GM23338 (cell line): ENCODE results near the gene NAE1.

Experiments
- CTCF ChIP-seq, 2 experiments: fragments of 200-600 bp in 1 of 2; sonication (generic) in 1 of 2; conservative IDR thresholded peaks; 2 replicates each; pipeline versions ENCODE4 v1.5.1 to v1.6.1; 2016 to 2017; ENCODE audit warnings: antibody characterized with exemption in 2 of 2, low read depth in 2 of 2, mild to moderate bottlenecking in 2 of 2, moderate library complexity in 1 of 2
- POLR2AphosphoS5 ChIP-seq: IDR thresholded peaks from 2 replicates; pipeline ENCODE4 v1.6.1; 2016; ENCODE audit warnings: antibody characterized with exemption, low read depth

- TF ChIP-seq CTCF (conservative IDR thresholded peaks at IDR 0.05; ENCODE audit: low read depth in 2 of 2) (no peak), POLR2AphosphoS5 (no peak)
Observed at GRCh38 chr16:66872559-66872942, 41.8 kb upstream of the NAE1 start.
